Measurements from ENCODE around the gene PSMB10. TPM values are rescaled to one million over a fixed set of nuclear protein-coding genes. Genes with fewer than 3 reads are reported as not detected.

PSMB10 gene
- total RNA-seq, 1 donor from 2014 or later = 1.2 TPM

DNA sequence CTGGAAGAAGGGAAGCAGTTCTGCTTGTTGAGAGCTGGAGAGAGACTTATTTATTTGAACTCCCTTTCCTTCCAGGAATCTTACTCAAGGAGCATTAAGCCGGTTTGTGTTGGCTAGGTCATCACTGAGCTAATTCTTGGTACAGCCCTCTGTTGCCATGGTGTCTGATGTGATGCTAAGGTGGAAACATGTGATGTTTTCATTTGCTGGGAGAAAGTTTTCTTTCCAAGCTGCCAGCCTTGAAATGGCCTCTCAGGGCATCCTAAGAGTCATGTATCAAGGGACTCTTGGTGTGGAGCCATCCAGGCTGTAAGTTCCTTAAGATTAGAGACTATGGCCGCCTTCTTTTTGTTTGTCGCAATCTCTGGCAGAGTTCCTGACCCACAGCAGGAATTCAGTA, 39.4 kb downstream of the PSMB10 start:
- TF ChIP-seq EZH2 (IDR thresholded peaks at IDR 0.05) (no peak), EZH2phosphoT487 (IDR thresholded peaks at IDR 0.05) (no peak), CTCF (IDR thresholded peaks at IDR 0.05) (no peak)
- Histone ChIP-seq H3F3A (ENCODE audit: low read depth) (peaks cover 7% of the 10 kb centered on the region), H3K4me1 (peaks cover 7% of the 10 kb centered on the region), H3K4me2 (no peak overlapping the region), H3K9me3 (ENCODE audit: low read depth) (no peaks in the 10 kb centered on the region), H3K9ac (no peak overlapping the region), H2AFZ (replicated peaks) (no peak overlapping the region), H3K27ac (no peak overlapping the region), H3K4me3 (no peak overlapping the region), H3K27me3 (no peaks in the 10 kb centered on the region), H3K79me2 (ENCODE audit: low read depth) (peaks cover 71% of the 10 kb centered on the region), H4K20me1 (ENCODE audit: low read depth) (peaks cover 49% of the 10 kb centered on the region), H3K36me3 (no peaks in the 10 kb centered on the region)
- Mint-ChIP-seq H3K4me3 (no peak overlapping the region), H3K27me3 (ENCODE audit: insufficient read depth, low read depth) (peaks cover 2% of the 10 kb centered on the region), H3K27ac (no peak overlapping the region), H3K36me3 (peaks cover 3% of the 10 kb centered on the region), H3K9me3 (no peaks in the 10 kb centered on the region), H3K4me1 (peaks cover 19% of the 10 kb centered on the region)
- no peak for DNase-seq (ENCODE audit: low spot score)

DNA sequence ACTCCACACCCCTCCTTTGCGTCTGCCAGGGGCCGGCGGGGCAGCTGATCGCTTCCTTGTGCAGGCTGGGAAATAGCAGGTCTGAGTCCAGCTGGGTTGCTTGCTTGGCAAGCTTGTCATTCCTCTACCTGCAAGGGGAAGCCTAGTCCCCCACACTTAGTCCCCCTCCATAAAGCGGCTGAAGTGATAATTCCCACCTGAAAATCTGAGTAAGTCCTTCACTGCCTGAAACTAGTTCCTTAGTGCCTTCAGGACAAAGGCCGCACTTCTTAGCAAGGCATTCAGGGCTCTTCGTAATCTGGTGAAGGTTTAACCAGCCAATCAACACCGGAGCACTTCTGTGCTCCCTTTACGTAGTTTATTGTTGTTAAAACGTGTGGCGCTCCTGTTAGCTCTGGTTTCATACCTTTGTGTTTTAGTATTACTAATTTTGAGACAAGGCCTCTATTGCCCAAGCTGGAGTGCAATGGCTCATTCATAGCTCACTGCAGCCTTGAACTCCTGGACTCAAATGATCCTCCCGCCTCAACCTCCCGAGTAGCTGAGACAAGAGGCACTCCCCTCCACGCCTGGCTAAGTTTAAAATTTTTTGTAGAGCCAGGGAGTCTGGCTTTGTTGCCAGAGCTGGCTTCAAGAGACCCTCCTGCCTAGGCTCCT, 42.8 kb downstream of the PSMB10 start:
- H3K27ac ChIP-seq = peak overlapping the region; percentile 87
- peak overlapping the region; percentile 65 for H2AFZ ChIP-seq (replicated peaks)
- peak overlapping the region; percentile 99 for H3K4me2 ChIP-seq
- Mint-ChIP-seq H3K27me3 (ENCODE audit: insufficient read depth, low read depth) (no peaks in the 10 kb centered on the region), H3K9me3 (no peaks in the 10 kb centered on the region), H3K36me3 (peaks cover 3% of the 10 kb centered on the region), H3K4me1 (peaks cover 19% of the 10 kb centered on the region), H3K4me3 (peak overlapping the region; percentile 98), H3K27ac (peak overlapping the region; percentile 96)
- TF ChIP-seq EZH2 (IDR thresholded peaks at IDR 0.05) (no peak), CTCF (IDR thresholded peaks at IDR 0.05) (no peak), EZH2phosphoT487 (IDR thresholded peaks at IDR 0.05) (no peak)
- H3K4me1 ChIP-seq = peaks cover 8% of the 10 kb centered on the region
- H3K36me3 ChIP-seq = no peaks in the 10 kb centered on the region
- H4K20me1 ChIP-seq (ENCODE audit: low read depth) = peaks cover 28% of the 10 kb centered on the region
- peak overlapping the region; percentile 99 for H3K4me3 ChIP-seq
- H3F3A ChIP-seq (ENCODE audit: low read depth) = peaks cover 7% of the 10 kb centered on the region
- H3K9ac ChIP-seq = peak overlapping the region; percentile 97
- H3K9me3 ChIP-seq (ENCODE audit: low read depth) = no peaks in the 10 kb centered on the region
- peaks cover 57% of the 10 kb centered on the region for H3K79me2 ChIP-seq (ENCODE audit: low read depth)
- no peaks in the 10 kb centered on the region for H3K27me3 ChIP-seq
- DNase-seq (ENCODE audit: low spot score) = peak; percentile 48

GRCh38 chr16:67892899-67893742, 43.5 kb downstream of the PSMB10 start, which contains the start of gene PSKH1:
Gene PSKH1, plus strand, starts transcription at chr16:67893254. Its CDS starts 15,496 bp downstream, at chr16:67908750.
- TF ChIP-seq CTCF (IDR thresholded peaks at IDR 0.05) = no peak
- TF ChIP-seq EZH2phosphoT487 (IDR thresholded peaks at IDR 0.05) = no peak
- no peak for TF ChIP-seq EZH2 (IDR thresholded peaks at IDR 0.05)
- Mint-ChIP-seq H3K4me3 (peak within 1 kb of the TSS; percentile 98), H3K9me3 (no peaks in the 10 kb centered on the region), H3K36me3 (peaks cover 3% of the 10 kb centered on the region), H3K27ac (peak within 1 kb of the TSS; percentile 96), H3K27me3 (ENCODE audit: insufficient read depth, low read depth) (no peaks in the 10 kb centered on the region), H3K4me1 (peaks cover 19% of the 10 kb centered on the region)
- H3F3A ChIP-seq (ENCODE audit: low read depth) = peaks cover 15% of the 10 kb centered on the region
- H3K4me1 ChIP-seq = peaks cover 14% of the 10 kb centered on the region
- H2AFZ ChIP-seq (replicated peaks) = peak within 1 kb of the TSS; percentile 65
- peak; percentile 98 for DNase-seq (ENCODE audit: low spot score)
- H3K27me3 ChIP-seq = no peaks in the 10 kb centered on the region
- H3K9ac ChIP-seq = peak within 1 kb of the TSS; percentile 97
- H4K20me1 ChIP-seq (ENCODE audit: low read depth) = peaks cover 23% of the 10 kb centered on the region
- H3K9me3 ChIP-seq (ENCODE audit: low read depth) = no peaks in the 10 kb centered on the region
- peak within 1 kb of the TSS; percentile 99 for H3K4me2 ChIP-seq
- H3K36me3 ChIP-seq = no peaks in the 10 kb centered on the region
- peak within 1 kb of the TSS; percentile 99 for H3K4me3 ChIP-seq
- H3K79me2 ChIP-seq (ENCODE audit: low read depth) = peaks cover 50% of the 10 kb centered on the region
- peak within 1 kb of the TSS; percentile 87 for H3K27ac ChIP-seq
